ENCODE measurements around the gene TSG101.

DNA sequence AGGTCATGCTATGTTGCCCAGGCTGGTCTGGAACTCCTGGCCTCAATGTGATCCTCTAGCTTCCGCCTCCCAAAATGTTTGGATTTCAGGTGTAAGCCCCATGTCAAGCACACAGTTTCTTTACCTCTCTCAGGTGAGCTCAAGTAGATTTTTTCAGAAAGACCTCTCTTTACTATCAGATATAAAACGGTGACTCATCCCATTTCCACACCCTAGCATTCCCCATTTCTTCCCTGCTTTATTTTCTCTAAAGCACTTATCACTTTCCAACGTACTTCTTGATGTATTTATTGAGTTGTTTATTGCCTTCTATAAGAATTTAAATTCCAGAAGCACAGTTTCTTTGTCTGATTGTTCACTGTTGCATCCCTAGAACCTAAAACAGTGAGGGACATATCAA is 3.7 kb downstream of the TSG101 start:
- TF ChIP-seq, protein P1, sequence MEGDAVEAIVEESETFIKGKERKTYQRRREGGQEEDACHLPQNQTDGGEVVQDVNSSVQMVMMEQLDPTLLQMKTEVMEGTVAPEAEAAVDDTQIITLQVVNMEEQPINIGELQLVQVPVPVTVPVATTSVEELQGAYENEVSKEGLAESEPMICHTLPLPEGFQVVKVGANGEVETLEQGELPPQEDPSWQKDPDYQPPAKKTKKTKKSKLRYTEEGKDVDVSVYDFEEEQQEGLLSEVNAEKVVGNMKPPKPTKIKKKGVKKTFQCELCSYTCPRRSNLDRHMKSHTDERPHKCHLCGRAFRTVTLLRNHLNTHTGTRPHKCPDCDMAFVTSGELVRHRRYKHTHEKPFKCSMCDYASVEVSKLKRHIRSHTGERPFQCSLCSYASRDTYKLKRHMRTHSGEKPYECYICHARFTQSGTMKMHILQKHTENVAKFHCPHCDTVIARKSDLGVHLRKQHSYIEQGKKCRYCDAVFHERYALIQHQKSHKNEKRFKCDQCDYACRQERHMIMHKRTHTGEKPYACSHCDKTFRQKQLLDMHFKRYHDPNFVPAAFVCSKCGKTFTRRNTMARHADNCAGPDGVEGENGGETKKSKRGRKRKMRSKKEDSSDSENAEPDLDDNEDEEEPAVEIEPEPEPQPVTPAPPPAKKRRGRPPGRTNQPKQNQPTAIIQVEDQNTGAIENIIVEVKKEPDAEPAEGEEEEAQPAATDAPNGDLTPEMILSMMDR (IDR thresholded peaks at IDR 0.05; ENCODE audit: poor library complexity), result no peak
- no peak for TF ChIP-seq EZH2 (IDR thresholded peaks at IDR 0.05; ENCODE audit: borderline replicate concordance)
